Measurements from ENCODE around the gene MAP7.
"Not testable (repeated sequence)": the region's sequence is repeated elsewhere in the genome, so short reads cannot be mapped to it uniquely, and the experiment has no call there.

- not testable (repeated sequence) for TF ChIP-seq CTCF (IDR thresholded peaks at IDR 0.05 in 8 of 11, conservative IDR thresholded peaks at IDR 0.05 in 3 of 11); POLR2A (IDR thresholded peaks at IDR 0.05); POLR2AphosphoS5 (IDR thresholded peaks at IDR 0.05)
These were observed 174.4 kb downstream of the MAP7 start for GRCh38 chr6:136375836-136376235.
